ENCODE measurements around the gene TSR2.

DNA sequence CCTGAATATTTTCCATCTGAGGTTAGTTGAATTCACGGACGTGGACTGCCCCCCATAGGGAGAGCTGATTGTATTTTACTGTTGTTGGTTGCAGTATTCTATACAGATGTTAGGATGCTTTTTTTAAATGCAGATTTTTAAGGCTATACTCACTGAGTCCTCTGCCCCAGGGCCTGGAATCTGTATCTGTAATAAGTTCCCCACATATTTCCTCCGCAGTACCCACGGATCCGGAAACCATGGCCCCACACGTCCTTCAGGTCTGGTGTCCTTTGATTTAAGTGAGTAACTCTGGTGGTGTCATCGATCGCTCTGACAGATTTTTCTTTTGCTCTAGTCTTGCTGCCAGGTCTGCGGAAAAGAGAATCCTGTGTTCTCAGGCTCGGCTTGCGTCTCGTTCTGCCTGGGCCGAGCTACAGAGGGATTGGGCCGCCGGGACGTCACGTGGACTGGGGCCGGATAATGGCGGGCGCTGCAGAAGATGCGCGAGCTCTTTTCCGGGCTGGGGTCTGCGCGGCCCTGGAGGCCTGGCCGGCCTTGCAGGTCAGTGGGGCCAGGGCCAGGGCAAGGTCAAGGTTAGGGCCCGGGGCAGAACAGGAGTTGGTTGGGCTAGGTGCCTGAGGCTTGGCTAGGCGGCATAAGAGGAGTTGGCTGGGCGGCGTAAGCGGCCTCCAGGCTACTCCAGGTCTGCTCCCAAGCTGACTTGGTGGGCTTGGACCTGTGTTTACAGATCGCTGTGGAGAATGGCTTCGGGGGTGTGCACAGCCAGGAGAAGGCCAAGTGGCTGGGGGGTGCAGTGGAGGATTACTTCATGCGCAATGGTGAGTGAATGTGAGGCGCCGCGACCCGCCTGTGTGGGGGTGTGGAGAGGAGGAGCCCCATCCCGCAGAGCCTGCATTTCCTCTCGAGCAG, at the start of gene TSR2:
- TF ChIP-seq, protein P1, sequence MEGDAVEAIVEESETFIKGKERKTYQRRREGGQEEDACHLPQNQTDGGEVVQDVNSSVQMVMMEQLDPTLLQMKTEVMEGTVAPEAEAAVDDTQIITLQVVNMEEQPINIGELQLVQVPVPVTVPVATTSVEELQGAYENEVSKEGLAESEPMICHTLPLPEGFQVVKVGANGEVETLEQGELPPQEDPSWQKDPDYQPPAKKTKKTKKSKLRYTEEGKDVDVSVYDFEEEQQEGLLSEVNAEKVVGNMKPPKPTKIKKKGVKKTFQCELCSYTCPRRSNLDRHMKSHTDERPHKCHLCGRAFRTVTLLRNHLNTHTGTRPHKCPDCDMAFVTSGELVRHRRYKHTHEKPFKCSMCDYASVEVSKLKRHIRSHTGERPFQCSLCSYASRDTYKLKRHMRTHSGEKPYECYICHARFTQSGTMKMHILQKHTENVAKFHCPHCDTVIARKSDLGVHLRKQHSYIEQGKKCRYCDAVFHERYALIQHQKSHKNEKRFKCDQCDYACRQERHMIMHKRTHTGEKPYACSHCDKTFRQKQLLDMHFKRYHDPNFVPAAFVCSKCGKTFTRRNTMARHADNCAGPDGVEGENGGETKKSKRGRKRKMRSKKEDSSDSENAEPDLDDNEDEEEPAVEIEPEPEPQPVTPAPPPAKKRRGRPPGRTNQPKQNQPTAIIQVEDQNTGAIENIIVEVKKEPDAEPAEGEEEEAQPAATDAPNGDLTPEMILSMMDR (IDR thresholded peaks at IDR 0.05; ENCODE audit: insufficient read depth, low read length, poor library complexity, severe bottlenecking) = no peak
- no peak for TF ChIP-seq EZH2phosphoT487 (conservative IDR thresholded peaks at IDR 0.05; ENCODE audit: low read length)

Measured in SU-DHL-6 (cell line).